ENCODE measurements around the gene NCKAP5.

- TF ChIP-seq CTCF (IDR thresholded peaks at IDR 0.05; ENCODE audit: low read length): no peak
- no peak for TF ChIP-seq EZH2 (IDR thresholded peaks at IDR 0.05; ENCODE audit: borderline replicate concordance, low read length)
Observed at GRCh38 chr2:133218204-133218603, 350.1 kb downstream of the NCKAP5 start.
